Neural cell (in vitro differentiated cells): ENCODE results near the gene NOTCH4. TPM values are rescaled to one million over a fixed set of nuclear protein-coding genes. Genes with fewer than 3 reads are reported as not detected.

ENCODE experiments used
- H2AFZ ChIP-seq: fragments of 200-600, 300-800 bp; sonication (generic), shearing (Covaris generic); 2 replicates; pipeline ENCODE4 v1.6.0; 2014; ENCODE audit warnings: low read depth, mild to moderate bottlenecking, antibody characterized with exemption, low read length, moderate library complexity
- H3F3A ChIP-seq: fragments of 200-600 bp; shearing (Covaris generic); 2 replicates; pipeline ENCODE4 v1.6.1; 2016; ENCODE audit warnings: mild to moderate bottlenecking, moderate library complexity, mixed read lengths, antibody characterized with exemption, low read length; ENCODE audit not compliant: insufficient read depth, poor library complexity, severe bottlenecking
- H3K27ac ChIP-seq: fragments of 200-600, 300-800 bp; sonication (generic), shearing (Covaris generic); 2 replicates; pipeline ENCODE4 v1.5.1; 2014; ENCODE audit warnings: mild to moderate bottlenecking, low read length, moderate library complexity
- H3K27me3 ChIP-seq: fragments of 300-800, 200-600 bp; sonication (generic), shearing (Covaris generic); 2 replicates; pipeline ENCODE4 v1.6.0; 2014; ENCODE audit warnings: mild to moderate bottlenecking, low read depth, low read length, moderate library complexity; ENCODE audit not compliant: insufficient read depth
- H3K36me3 ChIP-seq: fragments of 300-800, 200-600 bp; sonication (generic), shearing (Covaris generic); 2 replicates; pipeline ENCODE4 v1.5.1; 2014; ENCODE audit warnings: mild to moderate bottlenecking, antibody characterized with exemption, low read length, moderate library complexity; ENCODE audit not compliant: insufficient read depth
- H3K4me2 ChIP-seq: fragments of 300-800, 200-600 bp; sonication (generic), shearing (Covaris generic); 2 replicates; pipeline ENCODE4 v1.6.0; 2014; ENCODE audit warnings: mild to moderate bottlenecking, low read length
- H3K4me3 ChIP-seq: fragments of 300-800, 200-600 bp; sonication (generic), shearing (Covaris generic); 2 replicates; pipeline ENCODE4 v1.5.1; 2014; ENCODE audit warnings: mild to moderate bottlenecking, low read length, moderate library complexity
- H3K79me2 ChIP-seq: fragments of 200-600 bp; shearing (Covaris generic); replicated peaks from 2 replicates; pipeline ENCODE4 v1.6.0; 2014; ENCODE audit warnings: mild to moderate bottlenecking, low read length, moderate library complexity; ENCODE audit not compliant: insufficient read depth
- H3K9ac ChIP-seq: fragments of 300-800, 200-600 bp; sonication (generic), shearing (Covaris generic); 2 replicates; pipeline ENCODE4 v1.6.1; 2016; ENCODE audit warnings: mild to moderate bottlenecking, low read length, mixed read lengths
- H3K9me2 ChIP-seq: fragments of 200-600 bp; shearing (Covaris generic); 2 replicates; pipeline ENCODE4 v1.6.1; 2016; ENCODE audit warnings: mild to moderate bottlenecking, low read length, mixed read lengths; ENCODE audit not compliant: insufficient read depth
- H3K9me3 ChIP-seq: fragments of 200-600, 300-800 bp; sonication (generic), shearing (Covaris generic); 2 replicates; pipeline ENCODE4 v1.6.1; 2016; ENCODE audit warnings: mild to moderate bottlenecking, mixed run types, low read length, moderate library complexity, mixed read lengths
- H4K20me1 ChIP-seq: fragments of 200-600 bp; shearing (Covaris generic); 2 replicates; pipeline ENCODE4 v1.6.1; 2016; ENCODE audit warnings: mild to moderate bottlenecking, mixed run types; ENCODE audit not compliant: insufficient read depth
- EP300 ChIP-seq: fragments of 450-650 bp; conservative IDR thresholded peaks from 2 replicates; pipeline ENCODE4 v1.6.1; 2014; ENCODE audit warnings: antibody characterized with exemption, mild to moderate bottlenecking, moderate library complexity; ENCODE audit not compliant: poor library complexity, severe bottlenecking
- EZH2 ChIP-seq: fragments of 200-600, 300-800 bp; shearing (Covaris generic), sonication (generic); IDR thresholded peaks from 2 replicates; pipeline ENCODE4 v1.6.1; 2014; ENCODE audit warnings: antibody characterized with exemption, low read length, borderline replicate concordance, mild to moderate bottlenecking; ENCODE audit not compliant: insufficient read depth, poor library complexity, severe bottlenecking
- MXI1 ChIP-seq: fragments of 450-650 bp; conservative IDR thresholded peaks from 2 replicates; pipeline ENCODE4 v1.6.1; 2014; ENCODE audit warnings: antibody characterized with exemption, mild to moderate bottlenecking; ENCODE audit not compliant: poor library complexity, severe bottlenecking
- POLR2AphosphoS5 ChIP-seq: IDR thresholded peaks from 2 replicates; pipeline ENCODE4 v1.6.1; 2012
- RAD21 ChIP-seq: fragments of 450-650 bp; conservative IDR thresholded peaks from 2 replicates; pipeline ENCODE4 v1.6.1; 2014; ENCODE audit warnings: antibody characterized with exemption, mild to moderate bottlenecking, moderate library complexity
- SMC3 ChIP-seq: fragments of 450-650 bp; conservative IDR thresholded peaks from 2 replicates; pipeline ENCODE4 v1.6.1; 2014; ENCODE audit warnings: antibody characterized with exemption, mild to moderate bottlenecking, moderate library complexity; ENCODE audit not compliant: poor library complexity
- TAF1 ChIP-seq: IDR thresholded peaks from 2 replicates; pipeline ENCODE4 v1.6.1; 2012; ENCODE audit warnings: low read depth
- polyA plus RNA-seq: library from polyadenylated mRNA; depleted of rRNA; stranded (reverse); fragments of >200 nt; gene quantifications from 2 replicates; pipeline ENCODE4 v1.2.3, GENCODE V29; 2014
- TF ChIP-seq, protein P1 (sequence below): fragments of 450-650 bp; IDR thresholded peaks from 2 replicates; pipeline ENCODE4 v1.5.1; 2014; ENCODE audit warnings: antibody characterized with exemption, mild to moderate bottlenecking, moderate library complexity; ENCODE audit not compliant: poor library complexity, severe bottlenecking
- TF ChIP-seq, protein P2 (sequence below): IDR thresholded peaks from 2 replicates; pipeline ENCODE4 v1.6.1; 2012; ENCODE audit warnings: borderline replicate concordance

Gene NOTCH4
- polyA plus RNA-seq, 1 donor from 2014 or later = 5.5 TPM

DNA sequence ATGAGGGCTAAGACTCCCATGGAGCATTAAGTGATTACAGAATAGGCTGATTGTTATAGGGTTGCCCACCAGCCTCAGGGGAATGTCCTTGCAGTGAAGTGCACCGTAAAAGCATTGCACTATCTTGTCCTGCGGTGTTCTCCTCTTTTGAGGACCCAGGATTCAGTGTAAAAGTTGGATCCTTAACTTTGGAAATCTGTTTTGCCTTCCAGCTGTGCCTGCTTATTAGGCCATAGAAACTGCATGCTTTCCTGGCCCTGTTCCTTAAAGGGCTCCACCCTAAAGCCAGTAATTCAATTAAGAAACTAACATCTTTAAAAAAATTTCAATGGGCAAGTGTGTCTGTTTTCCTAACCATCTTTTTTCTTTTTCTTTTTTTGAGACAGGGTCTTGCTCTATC, 25.4 kb upstream of the NOTCH4 start:
- H4K20me1 ChIP-seq = no peaks in the 10 kb centered on the region
- H3K27me3 ChIP-seq = no peaks in the 10 kb centered on the region
- TF ChIP-seq POLR2AphosphoS5 (no peak), SMC3 (no peak), EP300 (no peak), EZH2 (no peak), RAD21 (no peak), TAF1 (no peak), MXI1 (no peak)
- TF ChIP-seq, protein P1, sequence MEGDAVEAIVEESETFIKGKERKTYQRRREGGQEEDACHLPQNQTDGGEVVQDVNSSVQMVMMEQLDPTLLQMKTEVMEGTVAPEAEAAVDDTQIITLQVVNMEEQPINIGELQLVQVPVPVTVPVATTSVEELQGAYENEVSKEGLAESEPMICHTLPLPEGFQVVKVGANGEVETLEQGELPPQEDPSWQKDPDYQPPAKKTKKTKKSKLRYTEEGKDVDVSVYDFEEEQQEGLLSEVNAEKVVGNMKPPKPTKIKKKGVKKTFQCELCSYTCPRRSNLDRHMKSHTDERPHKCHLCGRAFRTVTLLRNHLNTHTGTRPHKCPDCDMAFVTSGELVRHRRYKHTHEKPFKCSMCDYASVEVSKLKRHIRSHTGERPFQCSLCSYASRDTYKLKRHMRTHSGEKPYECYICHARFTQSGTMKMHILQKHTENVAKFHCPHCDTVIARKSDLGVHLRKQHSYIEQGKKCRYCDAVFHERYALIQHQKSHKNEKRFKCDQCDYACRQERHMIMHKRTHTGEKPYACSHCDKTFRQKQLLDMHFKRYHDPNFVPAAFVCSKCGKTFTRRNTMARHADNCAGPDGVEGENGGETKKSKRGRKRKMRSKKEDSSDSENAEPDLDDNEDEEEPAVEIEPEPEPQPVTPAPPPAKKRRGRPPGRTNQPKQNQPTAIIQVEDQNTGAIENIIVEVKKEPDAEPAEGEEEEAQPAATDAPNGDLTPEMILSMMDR = no peak
- TF ChIP-seq, protein P2, sequence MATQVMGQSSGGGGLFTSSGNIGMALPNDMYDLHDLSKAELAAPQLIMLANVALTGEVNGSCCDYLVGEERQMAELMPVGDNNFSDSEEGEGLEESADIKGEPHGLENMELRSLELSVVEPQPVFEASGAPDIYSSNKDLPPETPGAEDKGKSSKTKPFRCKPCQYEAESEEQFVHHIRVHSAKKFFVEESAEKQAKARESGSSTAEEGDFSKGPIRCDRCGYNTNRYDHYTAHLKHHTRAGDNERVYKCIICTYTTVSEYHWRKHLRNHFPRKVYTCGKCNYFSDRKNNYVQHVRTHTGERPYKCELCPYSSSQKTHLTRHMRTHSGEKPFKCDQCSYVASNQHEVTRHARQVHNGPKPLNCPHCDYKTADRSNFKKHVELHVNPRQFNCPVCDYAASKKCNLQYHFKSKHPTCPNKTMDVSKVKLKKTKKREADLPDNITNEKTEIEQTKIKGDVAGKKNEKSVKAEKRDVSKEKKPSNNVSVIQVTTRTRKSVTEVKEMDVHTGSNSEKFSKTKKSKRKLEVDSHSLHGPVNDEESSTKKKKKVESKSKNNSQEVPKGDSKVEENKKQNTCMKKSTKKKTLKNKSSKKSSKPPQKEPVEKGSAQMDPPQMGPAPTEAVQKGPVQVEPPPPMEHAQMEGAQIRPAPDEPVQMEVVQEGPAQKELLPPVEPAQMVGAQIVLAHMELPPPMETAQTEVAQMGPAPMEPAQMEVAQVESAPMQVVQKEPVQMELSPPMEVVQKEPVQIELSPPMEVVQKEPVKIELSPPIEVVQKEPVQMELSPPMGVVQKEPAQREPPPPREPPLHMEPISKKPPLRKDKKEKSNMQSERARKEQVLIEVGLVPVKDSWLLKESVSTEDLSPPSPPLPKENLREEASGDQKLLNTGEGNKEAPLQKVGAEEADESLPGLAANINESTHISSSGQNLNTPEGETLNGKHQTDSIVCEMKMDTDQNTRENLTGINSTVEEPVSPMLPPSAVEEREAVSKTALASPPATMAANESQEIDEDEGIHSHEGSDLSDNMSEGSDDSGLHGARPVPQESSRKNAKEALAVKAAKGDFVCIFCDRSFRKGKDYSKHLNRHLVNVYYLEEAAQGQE = no peak
- no peaks in the 10 kb centered on the region for H3F3A ChIP-seq
- H3K79me2 ChIP-seq = no peaks in the 10 kb centered on the region
- no peak overlapping the region for H2AFZ ChIP-seq
- H3K9me2 ChIP-seq = no peaks in the 10 kb centered on the region
- H3K27ac ChIP-seq = no peak overlapping the region
- no peak overlapping the region for H3K4me3 ChIP-seq
- H3K36me3 ChIP-seq = no peaks in the 10 kb centered on the region
- H3K9me3 ChIP-seq = no peaks in the 10 kb centered on the region
- no peak overlapping the region for H3K4me2 ChIP-seq
- no peak overlapping the region for H3K9ac ChIP-seq

DNA sequence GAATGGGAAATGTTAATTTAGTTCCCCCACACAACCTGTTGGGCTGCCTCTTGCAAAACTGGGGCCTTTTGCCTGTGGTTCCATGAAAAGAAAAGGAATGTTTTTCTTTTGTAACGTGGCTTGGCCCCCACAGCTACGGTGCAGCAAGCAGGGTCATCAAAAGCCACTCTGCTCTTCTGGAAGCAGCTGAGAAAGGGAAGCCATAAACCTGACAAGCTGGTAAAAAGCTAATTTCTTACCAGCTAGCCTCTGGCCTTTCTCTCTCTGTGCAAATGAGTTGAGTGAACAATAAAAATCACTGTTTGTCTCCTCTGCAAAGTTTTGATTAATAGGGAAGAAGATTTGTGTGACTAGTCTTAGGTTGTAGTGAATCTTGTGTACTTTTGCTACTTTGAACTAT, 23.5 kb upstream of the NOTCH4 start:
- Histone ChIP-seq H3K36me3 (no peaks in the 10 kb centered on the region), H2AFZ (no peak overlapping the region), H3K27me3 (no peaks in the 10 kb centered on the region), H4K20me1 (no peaks in the 10 kb centered on the region), H3K9me2 (no peaks in the 10 kb centered on the region), H3K27ac (no peak overlapping the region), H3K9ac (no peak overlapping the region), H3K4me2 (no peak overlapping the region), H3K9me3 (no peaks in the 10 kb centered on the region), H3F3A (no peaks in the 10 kb centered on the region), H3K4me3 (no peak overlapping the region), H3K79me2 (no peaks in the 10 kb centered on the region)
- TF ChIP-seq, protein P1 = no peak
- no peak for TF ChIP-seq MXI1
- TF ChIP-seq EZH2 = no peak
